Panc1 (cell line): ENCODE data around the gene LLGL1.

Experiments used
- CTCF ChIP-seq: fragments of 450-650 bp; IDR thresholded peaks from 2 replicates; pipeline ENCODE4 v1.5.1; 2017; ENCODE audit warnings: mild to moderate bottlenecking
- POLR2AphosphoS5 ChIP-seq: IDR thresholded peaks from 2 replicates; pipeline ENCODE4 v1.6.1; 2012; ENCODE audit warnings: mild to moderate bottlenecking, low read depth, low read length, moderate library complexity
- SIN3A ChIP-seq: IDR thresholded peaks from 2 replicates; pipeline ENCODE4 v1.6.1; 2012; ENCODE audit warnings: low read depth, mild to moderate bottlenecking, low read length, moderate library complexity, borderline replicate concordance; ENCODE audit not compliant: insufficient read depth

- TF ChIP-seq CTCF (no peak), SIN3A (no peak), POLR2AphosphoS5 (no peak)
Measured at GRCh38 chr17:18267366-18267765, 41.9 kb downstream of the LLGL1 start.
